K562 (cell line): ENCODE results near the gene BLVRA.

ENCODE experiments used
- HCFC1 ChIP-seq: IDR thresholded peaks from 2 replicates; pipeline ENCODE4 v1.6.1; 2012; ENCODE audit warnings: low read depth, low read length, improper control_type of control experiment
- KLF6 ChIP-seq: fragments of 250-450 bp; sonication (Bioruptor Pico); IDR thresholded peaks from 2 replicates; pipeline ENCODE4 v1.4.0; 2020; ENCODE audit warnings: mild to moderate bottlenecking, moderate library complexity, borderline replicate concordance
- MBD2 ChIP-seq: sonication (generic); IDR thresholded peaks from 2 replicates; pipeline ENCODE4 v1.6.1; 2016; ENCODE audit warnings: low read depth, borderline replicate concordance
- MTA1 ChIP-seq: fragments of 450-650 bp; IDR thresholded peaks from 2 replicates; pipeline ENCODE4 v1.6.1; 2017; ENCODE audit warnings: borderline replicate concordance
- POLR2AphosphoS5 ChIP-seq: IDR thresholded peaks from 2 replicates; pipeline ENCODE4 v1.6.1; 2011; ENCODE audit warnings: mild to moderate bottlenecking, low read depth, low read length, moderate library complexity; ENCODE audit not compliant: control insufficient read depth, insufficient read depth
- RAD21 ChIP-seq, 2 experiments: fragments of 250-450 bp in 1 of 2; fragments of 450-650 bp in 1 of 2; sonication (Bioruptor Pico) in 1 of 2; formaldehyde crosslinking in 1 of 2; IDR thresholded peaks in 1 of 2; conservative IDR thresholded peaks in 1 of 2; 2 replicates each; pipeline versions ENCODE4 v1.4.0 to v1.8.0; 2020 to 2022; ENCODE audit warnings: mild to moderate bottlenecking in 2 of 2, moderate library complexity in 1 of 2
- SMAD3 ChIP-seq: fragments of 450-650 bp; formaldehyde crosslinking; conservative IDR thresholded peaks from 2 replicates; pipeline ENCODE4 v1.4.0; 2020; ENCODE audit warnings: mild to moderate bottlenecking
- SP1 ChIP-seq: sonication (generic); formaldehyde crosslinking; IDR thresholded peaks from 2 replicates; pipeline ENCODE4 v1.8.1; 2022; ENCODE audit warnings: mild to moderate bottlenecking, missing genetic modification reagents
- TCF7 ChIP-seq: sonication (generic); IDR thresholded peaks from 2 replicates; pipeline ENCODE4 v1.6.1; 2016; ENCODE audit warnings: antibody characterized with exemption, borderline replicate concordance
- YY1 ChIP-seq, 3 experiments: IDR thresholded peaks; 2 replicates each; pipeline ENCODE4 v1.6.1; 2011; ENCODE audit warnings: low read length in 2 of 3, mild to moderate bottlenecking in 2 of 3, moderate library complexity in 2 of 3, borderline replicate concordance in 1 of 3, control low read depth in 1 of 3, low read depth in 1 of 3; ENCODE audit not compliant: insufficient read depth in 3 of 3, insufficient replicate concordance in 2 of 3, control insufficient read depth in 1 of 3, insufficient read length in 1 of 3; ENCODE audit errors: extremely low read depth in 1 of 3
- TF ChIP-seq, protein P1 (sequence below): fragments of 450-650 bp; formaldehyde crosslinking; IDR thresholded peaks from 2 replicates; pipeline ENCODE4 v1.4.0; 2022; ENCODE audit warnings: missing genetic modification characterization
- TF ChIP-seq, protein P2 (sequence below), 3 experiments: IDR thresholded peaks in 2 of 3; conservative IDR thresholded peaks in 1 of 3; 2 replicates each; pipeline ENCODE4 v1.5.1; 2011 to 2012; ENCODE audit warnings: low read length in 3 of 3, mild to moderate bottlenecking in 3 of 3, control low read depth in 2 of 3, improper control_type of control experiment in 1 of 3, inconsistent platforms in 1 of 3, low read depth in 1 of 3, mixed read lengths in 1 of 3, moderate library complexity in 1 of 3; ENCODE audit not compliant: insufficient read depth in 2 of 3
- TF ChIP-seq, protein P3 (sequence below): sonication (generic); formaldehyde crosslinking; IDR thresholded peaks from 2 replicates; pipeline ENCODE4 v1.9.0; 2022; ENCODE audit warnings: mild to moderate bottlenecking, missing genetic modification reagents
- TF ChIP-seq, protein P4 (sequence below): fragments of 150-350 bp; IDR thresholded peaks from 2 replicates; pipeline ENCODE4 v1.6.1; 2014; ENCODE audit warnings: low read depth, mild to moderate bottlenecking, low read length, borderline replicate concordance

DNA sequence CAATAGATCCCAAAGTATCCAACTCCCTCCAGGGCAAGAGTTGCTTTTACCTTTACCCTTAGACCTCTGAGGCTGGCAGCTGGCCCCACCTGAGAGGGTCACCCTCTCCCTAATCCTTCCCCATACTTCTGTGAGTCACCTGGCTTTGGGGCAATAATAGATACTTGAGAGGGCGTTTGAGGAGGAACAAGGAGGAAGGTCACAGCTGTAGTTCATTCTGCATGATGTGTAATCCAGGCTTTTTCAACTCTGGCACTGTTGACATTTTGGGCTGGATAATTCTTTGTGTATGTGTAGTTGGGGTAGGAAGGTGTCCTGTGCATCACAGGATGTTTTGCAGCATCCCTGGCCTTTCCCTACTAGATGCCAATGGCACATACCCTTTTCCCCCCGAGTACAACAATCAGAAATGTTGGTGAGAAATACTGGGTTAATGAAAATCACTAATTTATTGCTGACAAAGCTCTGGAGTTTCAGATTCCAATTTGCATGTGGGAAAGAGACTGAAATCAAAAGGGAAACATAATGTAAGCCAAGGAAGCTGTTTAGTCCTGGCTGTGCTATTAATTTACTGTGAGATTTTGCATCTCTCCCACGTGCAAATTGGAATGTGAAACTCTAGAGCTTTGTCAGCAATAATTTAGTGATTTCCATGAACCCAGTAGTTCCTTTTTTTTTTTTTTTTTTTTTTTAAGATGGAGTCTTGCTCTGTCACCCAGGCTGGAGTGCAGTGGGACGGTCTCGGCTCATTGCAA is 3.6 kb downstream of the BLVRA start:
- TF ChIP-seq MTA1 (no peak), SMAD3 (CRISPR knock-in tag) (no peak), SP1 (CRISPR knock-in tag) (no peak), MBD2 (no peak), YY1 (IDR thresholded peaks at IDR 0.05; ENCODE audit: borderline replicate concordance in 1 of 3, control insufficient read depth in 1 of 3, extremely low read depth in 1 of 3, insufficient read depth in 3 of 3, insufficient read length in 1 of 3, insufficient replicate concordance in 2 of 3, low read depth in 1 of 3, low read length in 2 of 3) (no peak), KLF6 (CRISPR knock-in tag) (no peak), RAD21 (CRISPR knock-in tag; conservative IDR thresholded peaks at IDR 0.05 in 1 of 2, IDR thresholded peaks at IDR 0.05 in 1 of 2) (no peak), HCFC1 (no peak), TCF7 (no peak), POLR2AphosphoS5 (no peak)
- TF ChIP-seq, protein P1, sequence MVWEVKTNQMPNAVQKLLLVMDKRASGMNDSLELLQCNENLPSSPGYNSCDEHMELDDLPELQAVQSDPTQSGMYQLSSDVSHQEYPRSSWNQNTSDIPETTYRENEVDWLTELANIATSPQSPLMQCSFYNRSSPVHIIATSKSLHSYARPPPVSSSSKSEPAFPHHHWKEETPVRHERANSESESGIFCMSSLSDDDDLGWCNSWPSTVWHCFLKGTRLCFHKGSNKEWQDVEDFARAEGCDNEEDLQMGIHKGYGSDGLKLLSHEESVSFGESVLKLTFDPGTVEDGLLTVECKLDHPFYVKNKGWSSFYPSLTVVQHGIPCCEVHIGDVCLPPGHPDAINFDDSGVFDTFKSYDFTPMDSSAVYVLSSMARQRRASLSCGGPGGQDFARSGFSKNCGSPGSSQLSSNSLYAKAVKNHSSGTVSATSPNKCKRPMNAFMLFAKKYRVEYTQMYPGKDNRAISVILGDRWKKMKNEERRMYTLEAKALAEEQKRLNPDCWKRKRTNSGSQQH, result no peak
- TF ChIP-seq, protein P2, sequence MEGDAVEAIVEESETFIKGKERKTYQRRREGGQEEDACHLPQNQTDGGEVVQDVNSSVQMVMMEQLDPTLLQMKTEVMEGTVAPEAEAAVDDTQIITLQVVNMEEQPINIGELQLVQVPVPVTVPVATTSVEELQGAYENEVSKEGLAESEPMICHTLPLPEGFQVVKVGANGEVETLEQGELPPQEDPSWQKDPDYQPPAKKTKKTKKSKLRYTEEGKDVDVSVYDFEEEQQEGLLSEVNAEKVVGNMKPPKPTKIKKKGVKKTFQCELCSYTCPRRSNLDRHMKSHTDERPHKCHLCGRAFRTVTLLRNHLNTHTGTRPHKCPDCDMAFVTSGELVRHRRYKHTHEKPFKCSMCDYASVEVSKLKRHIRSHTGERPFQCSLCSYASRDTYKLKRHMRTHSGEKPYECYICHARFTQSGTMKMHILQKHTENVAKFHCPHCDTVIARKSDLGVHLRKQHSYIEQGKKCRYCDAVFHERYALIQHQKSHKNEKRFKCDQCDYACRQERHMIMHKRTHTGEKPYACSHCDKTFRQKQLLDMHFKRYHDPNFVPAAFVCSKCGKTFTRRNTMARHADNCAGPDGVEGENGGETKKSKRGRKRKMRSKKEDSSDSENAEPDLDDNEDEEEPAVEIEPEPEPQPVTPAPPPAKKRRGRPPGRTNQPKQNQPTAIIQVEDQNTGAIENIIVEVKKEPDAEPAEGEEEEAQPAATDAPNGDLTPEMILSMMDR (IDR thresholded peaks at IDR 0.05 in 2 of 3, conservative IDR thresholded peaks at IDR 0.05 in 1 of 3; ENCODE audit: insufficient read depth in 2 of 3, low read depth in 1 of 3, low read length in 3 of 3), result no peak
- TF ChIP-seq, protein P3, sequence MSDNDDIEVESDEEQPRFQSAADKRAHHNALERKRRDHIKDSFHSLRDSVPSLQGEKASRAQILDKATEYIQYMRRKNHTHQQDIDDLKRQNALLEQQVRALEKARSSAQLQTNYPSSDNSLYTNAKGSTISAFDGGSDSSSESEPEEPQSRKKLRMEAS, result no peak
- TF ChIP-seq, protein P4, sequence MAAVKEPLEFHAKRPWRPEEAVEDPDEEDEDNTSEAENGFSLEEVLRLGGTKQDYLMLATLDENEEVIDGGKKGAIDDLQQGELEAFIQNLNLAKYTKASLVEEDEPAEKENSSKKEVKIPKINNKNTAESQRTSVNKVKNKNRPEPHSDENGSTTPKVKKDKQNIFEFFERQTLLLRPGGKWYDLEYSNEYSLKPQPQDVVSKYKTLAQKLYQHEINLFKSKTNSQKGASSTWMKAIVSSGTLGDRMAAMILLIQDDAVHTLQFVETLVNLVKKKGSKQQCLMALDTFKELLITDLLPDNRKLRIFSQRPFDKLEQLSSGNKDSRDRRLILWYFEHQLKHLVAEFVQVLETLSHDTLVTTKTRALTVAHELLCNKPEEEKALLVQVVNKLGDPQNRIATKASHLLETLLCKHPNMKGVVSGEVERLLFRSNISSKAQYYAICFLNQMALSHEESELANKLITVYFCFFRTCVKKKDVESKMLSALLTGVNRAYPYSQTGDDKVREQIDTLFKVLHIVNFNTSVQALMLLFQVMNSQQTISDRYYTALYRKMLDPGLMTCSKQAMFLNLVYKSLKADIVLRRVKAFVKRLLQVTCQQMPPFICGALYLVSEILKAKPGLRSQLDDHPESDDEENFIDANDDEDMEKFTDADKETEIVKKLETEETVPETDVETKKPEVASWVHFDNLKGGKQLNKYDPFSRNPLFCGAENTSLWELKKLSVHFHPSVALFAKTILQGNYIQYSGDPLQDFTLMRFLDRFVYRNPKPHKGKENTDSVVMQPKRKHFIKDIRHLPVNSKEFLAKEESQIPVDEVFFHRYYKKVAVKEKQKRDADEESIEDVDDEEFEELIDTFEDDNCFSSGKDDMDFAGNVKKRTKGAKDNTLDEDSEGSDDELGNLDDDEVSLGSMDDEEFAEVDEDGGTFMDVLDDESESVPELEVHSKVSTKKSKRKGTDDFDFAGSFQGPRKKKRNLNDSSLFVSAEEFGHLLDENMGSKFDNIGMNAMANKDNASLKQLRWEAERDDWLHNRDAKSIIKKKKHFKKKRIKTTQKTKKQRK, result no peak
